Kasumi-1 (cell line): Measurements from ENCODE around the gene COA5.
A peak's percentile ranks its signal among the peaks of the same experiment; 100 is the strongest.

Experiments used
- DNase-seq, 2 experiments: peaks; one replicate each; lab custom pipeline; 2025; lab: John Stamatoyannopoulos, UW

COA5 gene

GRCh38 chr2:98608116-98608961 lies at the start of gene COA5, which contains the start of gene UNC50:
TSS of gene COA5 (minus strand) at chr2:98608512. CDS start at chr2:98608405, 107 bp downstream.
TSS of gene UNC50 (plus strand) at chr2:98608589. CDS start at chr2:98609760, 1,171 bp downstream.
- DNase-seq = peak; percentile 84 to 90

GRCh38 chr2:98656800-98657199 lies 48.5 kb upstream of the COA5 start:
- DNase-seq = peak in 1 of 2 experiments; percentile 8

- peak; percentile 29 to 42 for DNase-seq
Observed at GRCh38 chr2:98654699-98655495, 46.6 kb upstream of the COA5 start.

GRCh38 chr2:98650998-98651397 lies 42.7 kb upstream of the COA5 start:
- DNase-seq = no peak

GRCh38 chr2:98649992-98650375 lies 41.7 kb upstream of the COA5 start:
- DNase-seq = no peak

- peak; percentile 91 to 97 for DNase-seq
Observed at GRCh38 chr2:98649135-98649991, 41.1 kb upstream of the COA5 start.

- no peak for DNase-seq
Observed at GRCh38 chr2:98648451-98648850, 40.1 kb upstream of the COA5 start.

- no peak for DNase-seq
Observed at GRCh38 chr2:98647636-98648035, 39.3 kb upstream of the COA5 start.

GRCh38 chr2:98643496-98644100 lies 35.3 kb upstream of the COA5 start:
- DNase-seq = no peak

GRCh38 chr2:98637401-98638147 lies 29.3 kb upstream of the COA5 start:
- DNase-seq = no peak

- DNase-seq = peak; percentile 64 to 71
Observed at GRCh38 chr2:98634406-98635092, 26.2 kb upstream of the COA5 start.

- DNase-seq = no peak
Observed at GRCh38 chr2:98632351-98632750, 24.0 kb upstream of the COA5 start.

GRCh38 chr2:98623657-98624056 lies 15.3 kb upstream of the COA5 start:
- DNase-seq = no peak

- no peak for DNase-seq
Observed at GRCh38 chr2:98617149-98617548, 8.8 kb upstream of the COA5 start.

- peak in 1 of 2 experiments; percentile 32 for DNase-seq
Observed at GRCh38 chr2:98615481-98615880, 7.2 kb upstream of the COA5 start.

- no peak for DNase-seq
Observed at GRCh38 chr2:98614024-98614739, 5.9 kb upstream of the COA5 start.

GRCh38 chr2:98608962-98609604 lies 771 bp upstream of the COA5 start:
- DNase-seq = peak in 1 of 2 experiments; percentile 20

GRCh38 chr2:98607741-98608115 lies 584 bp downstream of the COA5 start:
- peak in 1 of 2 experiments; percentile 18 for DNase-seq

GRCh38 chr2:98607104-98607503 lies 1.2 kb downstream of the COA5 start:
- DNase-seq = peak in 1 of 2 experiments; percentile 17
